WTC11 (cell line): ENCODE measurements around the gene ACER1. TPM values are rescaled to one million over a fixed set of nuclear protein-coding genes. Genes with fewer than 3 reads are reported as not detected.

Experiments used
- ATF1 ChIP-seq: sonication (generic); formaldehyde crosslinking; IDR thresholded peaks from 2 replicates; pipeline ENCODE4 v1.8.1; 2023; ENCODE audit warnings: mild to moderate bottlenecking, moderate library complexity, missing genetic modification reagents
- CREB1 ChIP-seq: sonication (generic); formaldehyde crosslinking; IDR thresholded peaks from 2 replicates; pipeline ENCODE4 v1.8.0; 2023; ENCODE audit warnings: mild to moderate bottlenecking, missing genetic modification reagents
- ELF4 ChIP-seq: sonication (generic); formaldehyde crosslinking; IDR thresholded peaks from 2 replicates; pipeline ENCODE4 v1.8.1; 2022; ENCODE audit warnings: low read depth, mild to moderate bottlenecking, moderate library complexity, missing genetic modification reagents
- ESRRA ChIP-seq: sonication (generic); formaldehyde crosslinking; IDR thresholded peaks from 2 replicates; pipeline ENCODE4 v1.8.1; 2022; ENCODE audit warnings: mild to moderate bottlenecking, missing genetic modification reagents, borderline replicate concordance
- FOXJ3 ChIP-seq: sonication (generic); formaldehyde crosslinking; IDR thresholded peaks from 2 replicates; pipeline ENCODE4 v1.9.0; 2021; ENCODE audit warnings: missing genetic modification reagents, mild to moderate bottlenecking, borderline replicate concordance
- FOXK1 ChIP-seq: sonication (generic); formaldehyde crosslinking; IDR thresholded peaks from 2 replicates; pipeline ENCODE4 v1.8.0; 2022; ENCODE audit warnings: mild to moderate bottlenecking, moderate library complexity, missing genetic modification reagents
- FOXP1 ChIP-seq: sonication (generic); formaldehyde crosslinking; IDR thresholded peaks from 2 replicates; pipeline ENCODE4 v1.8.0; 2022; ENCODE audit warnings: missing genetic modification reagents, mild to moderate bottlenecking, moderate library complexity, borderline replicate concordance
- IRF2 ChIP-seq: sonication (generic); formaldehyde crosslinking; IDR thresholded peaks from 2 replicates; pipeline ENCODE4 v1.8.0; 2022; ENCODE audit warnings: low read depth, missing genetic modification reagents, borderline replicate concordance
- KAT7 ChIP-seq: sonication (generic); formaldehyde crosslinking; IDR thresholded peaks from 2 replicates; pipeline ENCODE4 v1.8.1; 2023; ENCODE audit warnings: missing genetic modification reagents, mild to moderate bottlenecking, borderline replicate concordance
- NFYB ChIP-seq: sonication (generic); formaldehyde crosslinking; conservative IDR thresholded peaks from 2 replicates; pipeline ENCODE4 v1.8.0; 2022; ENCODE audit warnings: low read depth, missing genetic modification reagents
- OVOL2 ChIP-seq: fragments of 250-450 bp; sonication (Bioruptor Pico); IDR thresholded peaks from 2 replicates; pipeline ENCODE4 v1.9.0; 2021; ENCODE audit warnings: mild to moderate bottlenecking, borderline replicate concordance
- RORB ChIP-seq: fragments of 250-450 bp; sonication (Bioruptor Pico); IDR thresholded peaks from 2 replicates; pipeline ENCODE4 v1.9.0; 2021; ENCODE audit warnings: mild to moderate bottlenecking
- SMAD4 ChIP-seq: sonication (generic); formaldehyde crosslinking; IDR thresholded peaks from 2 replicates; pipeline ENCODE4 v1.8.0; 2022; ENCODE audit warnings: mild to moderate bottlenecking, missing genetic modification reagents
- SOX15 ChIP-seq: fragments of 250-450 bp; sonication (Bioruptor Pico); IDR thresholded peaks from 2 replicates; pipeline ENCODE4 v1.9.0; 2021; ENCODE audit warnings: mild to moderate bottlenecking
- SP1 ChIP-seq: sonication (generic); formaldehyde crosslinking; conservative IDR thresholded peaks from 2 replicates; pipeline ENCODE4 v1.8.1; 2022; ENCODE audit warnings: missing genetic modification reagents
- ZNF121 ChIP-seq: sonication (generic); formaldehyde crosslinking; IDR thresholded peaks from 2 replicates; pipeline ENCODE4 v1.8.0; 2023; ENCODE audit warnings: missing genetic modification reagents
- ZNF263 ChIP-seq: sonication (generic); formaldehyde crosslinking; IDR thresholded peaks from 2 replicates; pipeline ENCODE4 v1.8.1; 2022; ENCODE audit warnings: low read depth, mild to moderate bottlenecking, moderate library complexity, missing genetic modification reagents
- ZNF396 ChIP-seq: fragments of 250-450 bp; sonication (Bioruptor Pico); IDR thresholded peaks from 2 replicates; pipeline ENCODE4 v1.8.0; 2021; ENCODE audit warnings: mild to moderate bottlenecking, moderate library complexity, borderline replicate concordance
- ZNF416 ChIP-seq: fragments of 250-450 bp; sonication (Bioruptor Pico); IDR thresholded peaks from 2 replicates; pipeline ENCODE4 v1.9.0; 2021; ENCODE audit warnings: mild to moderate bottlenecking, inconsistent platforms
- ZNF423 ChIP-seq: fragments of 250-450 bp; sonication (Bioruptor Pico); IDR thresholded peaks from 2 replicates; pipeline ENCODE4 v2.1.2; 2022; ENCODE audit warnings: mild to moderate bottlenecking, moderate library complexity
- ZNF671 ChIP-seq: fragments of 250-450 bp; sonication (Bioruptor Pico); IDR thresholded peaks from 2 replicates; pipeline ENCODE4 v1.8.0; 2021; ENCODE audit warnings: mild to moderate bottlenecking
- total RNA-seq: library from RNA; stranded (reverse); gene quantifications from 3 replicates; pipeline ENCODE4 v1.2.3, GENCODE V29; 2021
- TF ChIP-seq, protein P1 (sequence below): sonication (generic); formaldehyde crosslinking; conservative IDR thresholded peaks from 2 replicates; pipeline ENCODE4 v1.8.1; 2022; ENCODE audit warnings: mild to moderate bottlenecking, missing genetic modification reagents
- TF ChIP-seq, protein P2 (sequence below): sonication (generic); formaldehyde crosslinking; IDR thresholded peaks from 2 replicates; pipeline ENCODE4 v1.8.1; 2023; ENCODE audit warnings: mild to moderate bottlenecking, missing genetic modification reagents, moderate library complexity
- TF ChIP-seq, protein P3 (sequence below): fragments of 250-450 bp; sonication (Bioruptor Pico); IDR thresholded peaks from 2 replicates; pipeline ENCODE4 v1.9.0; 2021; ENCODE audit warnings: mild to moderate bottlenecking
- TF ChIP-seq, protein P4 (sequence below): fragments of 250-450 bp; sonication (Bioruptor Pico); IDR thresholded peaks from 2 replicates; pipeline ENCODE4 v1.8.0; 2021; ENCODE audit warnings: mild to moderate bottlenecking
- TF ChIP-seq, protein P5 (sequence below): sonication (generic); formaldehyde crosslinking; IDR thresholded peaks from 2 replicates; pipeline ENCODE4 v1.8.1; 2022; ENCODE audit warnings: missing genetic modification reagents, borderline replicate concordance
- TF ChIP-seq, protein P6 (sequence below): sonication (generic); formaldehyde crosslinking; IDR thresholded peaks from 2 replicates; pipeline ENCODE4 v1.8.1; 2022; ENCODE audit warnings: mild to moderate bottlenecking, moderate library complexity, missing genetic modification reagents
- TF ChIP-seq, protein P7 (sequence below): sonication (generic); formaldehyde crosslinking; IDR thresholded peaks from 2 replicates; pipeline ENCODE4 v1.8.0; 2022; ENCODE audit warnings: mild to moderate bottlenecking, missing genetic modification reagents
- TF ChIP-seq, protein P8 (sequence below): sonication (generic); formaldehyde crosslinking; IDR thresholded peaks from 2 replicates; pipeline ENCODE4 v1.8.1; 2023; ENCODE audit warnings: mild to moderate bottlenecking, missing genetic modification reagents
- TF ChIP-seq, protein P9 (sequence below): sonication (generic); formaldehyde crosslinking; conservative IDR thresholded peaks from 2 replicates; pipeline ENCODE4 v1.8.1; 2023; ENCODE audit warnings: mild to moderate bottlenecking, low read depth, missing genetic modification reagents, moderate library complexity

Gene ACER1
- total RNA-seq, 1 experiment from 2014 or later: not detected

DNA sequence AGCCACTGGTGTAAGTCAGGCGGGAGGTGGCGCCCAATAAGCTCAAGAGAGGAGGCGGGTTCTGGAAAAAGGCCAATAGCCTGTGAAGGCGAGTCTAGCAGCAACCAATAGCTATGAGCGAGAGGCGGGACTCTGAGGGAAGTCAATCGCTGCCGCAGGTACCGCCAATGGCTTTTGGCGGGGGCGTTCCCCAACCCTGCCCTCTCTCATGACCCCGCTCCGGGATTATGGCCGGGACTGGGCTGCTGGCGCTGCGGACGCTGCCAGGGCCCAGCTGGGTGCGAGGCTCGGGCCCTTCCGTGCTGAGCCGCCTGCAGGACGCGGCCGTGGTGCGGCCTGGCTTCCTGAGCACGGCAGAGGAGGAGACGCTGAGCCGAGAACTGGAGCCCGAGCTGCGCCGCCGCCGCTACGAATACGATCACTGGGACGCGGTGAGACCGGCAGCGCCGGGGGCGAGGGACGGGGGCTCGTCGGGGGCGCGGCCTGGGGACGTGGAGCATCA is 39.2 kb upstream of the ACER1 start, which contains the start of gene ALKBH7 (continued):
- TF ChIP-seq, protein P1, sequence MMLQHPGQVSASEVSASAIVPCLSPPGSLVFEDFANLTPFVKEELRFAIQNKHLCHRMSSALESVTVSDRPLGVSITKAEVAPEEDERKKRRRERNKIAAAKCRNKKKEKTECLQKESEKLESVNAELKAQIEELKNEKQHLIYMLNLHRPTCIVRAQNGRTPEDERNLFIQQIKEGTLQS (CRISPR knock-in tag): no peak
- no peak for TF ChIP-seq ZNF671 (CRISPR knock-in tag)
- TF ChIP-seq, protein P2, sequence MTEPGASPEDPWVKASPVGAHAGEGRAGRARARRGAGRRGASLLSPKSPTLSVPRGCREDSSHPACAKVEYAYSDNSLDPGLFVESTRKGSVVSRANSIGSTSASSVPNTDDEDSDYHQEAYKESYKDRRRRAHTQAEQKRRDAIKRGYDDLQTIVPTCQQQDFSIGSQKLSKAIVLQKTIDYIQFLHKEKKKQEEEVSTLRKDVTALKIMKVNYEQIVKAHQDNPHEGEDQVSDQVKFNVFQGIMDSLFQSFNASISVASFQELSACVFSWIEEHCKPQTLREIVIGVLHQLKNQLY (CRISPR knock-in tag): 0 out of 2 replicates have a peak, but pooled peaks have one; percentile 73
- peak; percentile 100 for TF ChIP-seq NFYB (CRISPR knock-in tag)
- TF ChIP-seq, protein P3, sequence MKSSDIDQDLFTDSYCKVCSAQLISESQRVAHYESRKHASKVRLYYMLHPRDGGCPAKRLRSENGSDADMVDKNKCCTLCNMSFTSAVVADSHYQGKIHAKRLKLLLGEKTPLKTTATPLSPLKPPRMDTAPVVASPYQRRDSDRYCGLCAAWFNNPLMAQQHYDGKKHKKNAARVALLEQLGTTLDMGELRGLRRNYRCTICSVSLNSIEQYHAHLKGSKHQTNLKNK (CRISPR knock-in tag): no peak
- peak; percentile 82; the same call in 1 of the 2 replicates for TF ChIP-seq ESRRA (CRISPR knock-in tag)
- TF ChIP-seq SP1 (CRISPR knock-in tag): peak; percentile 83
- TF ChIP-seq SOX15 (CRISPR knock-in tag): no peak
- TF ChIP-seq ZNF263 (CRISPR knock-in tag): no peak
- TF ChIP-seq, protein P4, sequence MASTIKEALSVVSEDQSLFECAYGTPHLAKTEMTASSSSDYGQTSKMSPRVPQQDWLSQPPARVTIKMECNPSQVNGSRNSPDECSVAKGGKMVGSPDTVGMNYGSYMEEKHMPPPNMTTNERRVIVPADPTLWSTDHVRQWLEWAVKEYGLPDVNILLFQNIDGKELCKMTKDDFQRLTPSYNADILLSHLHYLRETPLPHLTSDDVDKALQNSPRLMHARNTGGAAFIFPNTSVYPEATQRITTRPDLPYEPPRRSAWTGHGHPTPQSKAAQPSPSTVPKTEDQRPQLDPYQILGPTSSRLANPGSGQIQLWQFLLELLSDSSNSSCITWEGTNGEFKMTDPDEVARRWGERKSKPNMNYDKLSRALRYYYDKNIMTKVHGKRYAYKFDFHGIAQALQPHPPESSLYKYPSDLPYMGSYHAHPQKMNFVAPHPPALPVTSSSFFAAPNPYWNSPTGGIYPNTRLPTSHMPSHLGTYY (CRISPR knock-in tag): no peak
- TF ChIP-seq FOXK1 (CRISPR knock-in tag): 0 out of 2 replicates have a peak, but pooled peaks have one; percentile 27
- no peak for TF ChIP-seq RORB (CRISPR knock-in tag)
- no peak for TF ChIP-seq FOXJ3
- no peak for TF ChIP-seq ZNF416 (CRISPR knock-in tag)
- TF ChIP-seq IRF2 (CRISPR knock-in tag): no peak
- TF ChIP-seq FOXP1 (CRISPR knock-in tag): 0 out of 2 replicates have a peak, but pooled peaks have one; percentile 75
- no peak for TF ChIP-seq ZNF121 (CRISPR knock-in tag)
- TF ChIP-seq, protein P5, sequence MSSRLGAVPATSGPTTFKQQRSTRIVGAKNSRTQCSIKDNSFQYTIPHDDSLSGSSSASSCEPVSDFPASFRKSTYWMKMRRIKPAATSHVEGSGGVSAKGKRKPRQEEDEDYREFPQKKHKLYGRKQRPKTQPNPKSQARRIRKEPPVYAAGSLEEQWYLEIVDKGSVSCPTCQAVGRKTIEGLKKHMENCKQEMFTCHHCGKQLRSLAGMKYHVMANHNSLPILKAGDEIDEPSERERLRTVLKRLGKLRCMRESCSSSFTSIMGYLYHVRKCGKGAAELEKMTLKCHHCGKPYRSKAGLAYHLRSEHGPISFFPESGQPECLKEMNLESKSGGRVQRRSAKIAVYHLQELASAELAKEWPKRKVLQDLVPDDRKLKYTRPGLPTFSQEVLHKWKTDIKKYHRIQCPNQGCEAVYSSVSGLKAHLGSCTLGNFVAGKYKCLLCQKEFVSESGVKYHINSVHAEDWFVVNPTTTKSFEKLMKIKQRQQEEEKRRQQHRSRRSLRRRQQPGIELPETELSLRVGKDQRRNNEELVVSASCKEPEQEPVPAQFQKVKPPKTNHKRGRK (CRISPR knock-in tag): no peak
- TF ChIP-seq KAT7: peak; percentile 70; the same call in 1 of the 2 replicates
- TF ChIP-seq ELF4 (CRISPR knock-in tag): no peak
- TF ChIP-seq, protein P6, sequence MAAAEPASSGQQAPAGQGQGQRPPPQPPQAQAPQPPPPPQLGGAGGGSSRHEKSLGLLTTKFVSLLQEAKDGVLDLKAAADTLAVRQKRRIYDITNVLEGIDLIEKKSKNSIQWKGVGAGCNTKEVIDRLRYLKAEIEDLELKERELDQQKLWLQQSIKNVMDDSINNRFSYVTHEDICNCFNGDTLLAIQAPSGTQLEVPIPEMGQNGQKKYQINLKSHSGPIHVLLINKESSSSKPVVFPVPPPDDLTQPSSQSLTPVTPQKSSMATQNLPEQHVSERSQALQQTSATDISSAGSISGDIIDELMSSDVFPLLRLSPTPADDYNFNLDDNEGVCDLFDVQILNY (CRISPR knock-in tag): peak; percentile 70; the same call in 1 of the 2 replicates
- TF ChIP-seq SMAD4 (CRISPR knock-in tag): no peak
- TF ChIP-seq, protein P7, sequence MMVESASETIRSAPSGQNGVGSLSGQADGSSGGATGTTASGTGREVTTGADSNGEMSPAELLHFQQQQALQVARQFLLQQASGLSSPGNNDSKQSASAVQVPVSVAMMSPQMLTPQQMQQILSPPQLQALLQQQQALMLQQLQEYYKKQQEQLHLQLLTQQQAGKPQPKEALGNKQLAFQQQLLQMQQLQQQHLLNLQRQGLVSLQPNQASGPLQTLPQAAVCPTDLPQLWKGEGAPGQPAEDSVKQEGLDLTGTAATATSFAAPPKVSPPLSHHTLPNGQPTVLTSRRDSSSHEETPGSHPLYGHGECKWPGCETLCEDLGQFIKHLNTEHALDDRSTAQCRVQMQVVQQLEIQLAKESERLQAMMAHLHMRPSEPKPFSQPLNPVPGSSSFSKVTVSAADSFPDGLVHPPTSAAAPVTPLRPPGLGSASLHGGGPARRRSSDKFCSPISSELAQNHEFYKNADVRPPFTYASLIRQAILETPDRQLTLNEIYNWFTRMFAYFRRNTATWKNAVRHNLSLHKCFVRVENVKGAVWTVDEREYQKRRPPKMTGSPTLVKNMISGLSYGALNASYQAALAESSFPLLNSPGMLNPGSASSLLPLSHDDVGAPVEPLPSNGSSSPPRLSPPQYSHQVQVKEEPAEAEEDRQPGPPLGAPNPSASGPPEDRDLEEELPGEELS (CRISPR knock-in tag): no peak; the same call in 1 of the 2 replicates
- TF ChIP-seq OVOL2: no peak
- TF ChIP-seq, protein P8, sequence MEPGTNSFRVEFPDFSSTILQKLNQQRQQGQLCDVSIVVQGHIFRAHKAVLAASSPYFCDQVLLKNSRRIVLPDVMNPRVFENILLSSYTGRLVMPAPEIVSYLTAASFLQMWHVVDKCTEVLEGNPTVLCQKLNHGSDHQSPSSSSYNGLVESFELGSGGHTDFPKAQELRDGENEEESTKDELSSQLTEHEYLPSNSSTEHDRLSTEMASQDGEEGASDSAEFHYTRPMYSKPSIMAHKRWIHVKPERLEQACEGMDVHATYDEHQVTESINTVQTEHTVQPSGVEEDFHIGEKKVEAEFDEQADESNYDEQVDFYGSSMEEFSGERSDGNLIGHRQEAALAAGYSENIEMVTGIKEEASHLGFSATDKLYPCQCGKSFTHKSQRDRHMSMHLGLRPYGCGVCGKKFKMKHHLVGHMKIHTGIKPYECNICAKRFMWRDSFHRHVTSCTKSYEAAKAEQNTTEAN (CRISPR knock-in tag): 0 out of 2 replicates have a peak, but pooled peaks have one; percentile 26
- no peak for TF ChIP-seq ZNF423
- no peak for TF ChIP-seq ZNF396 (CRISPR knock-in tag)
- no peak for TF ChIP-seq CREB1 (CRISPR knock-in tag)
- TF ChIP-seq, protein P9, sequence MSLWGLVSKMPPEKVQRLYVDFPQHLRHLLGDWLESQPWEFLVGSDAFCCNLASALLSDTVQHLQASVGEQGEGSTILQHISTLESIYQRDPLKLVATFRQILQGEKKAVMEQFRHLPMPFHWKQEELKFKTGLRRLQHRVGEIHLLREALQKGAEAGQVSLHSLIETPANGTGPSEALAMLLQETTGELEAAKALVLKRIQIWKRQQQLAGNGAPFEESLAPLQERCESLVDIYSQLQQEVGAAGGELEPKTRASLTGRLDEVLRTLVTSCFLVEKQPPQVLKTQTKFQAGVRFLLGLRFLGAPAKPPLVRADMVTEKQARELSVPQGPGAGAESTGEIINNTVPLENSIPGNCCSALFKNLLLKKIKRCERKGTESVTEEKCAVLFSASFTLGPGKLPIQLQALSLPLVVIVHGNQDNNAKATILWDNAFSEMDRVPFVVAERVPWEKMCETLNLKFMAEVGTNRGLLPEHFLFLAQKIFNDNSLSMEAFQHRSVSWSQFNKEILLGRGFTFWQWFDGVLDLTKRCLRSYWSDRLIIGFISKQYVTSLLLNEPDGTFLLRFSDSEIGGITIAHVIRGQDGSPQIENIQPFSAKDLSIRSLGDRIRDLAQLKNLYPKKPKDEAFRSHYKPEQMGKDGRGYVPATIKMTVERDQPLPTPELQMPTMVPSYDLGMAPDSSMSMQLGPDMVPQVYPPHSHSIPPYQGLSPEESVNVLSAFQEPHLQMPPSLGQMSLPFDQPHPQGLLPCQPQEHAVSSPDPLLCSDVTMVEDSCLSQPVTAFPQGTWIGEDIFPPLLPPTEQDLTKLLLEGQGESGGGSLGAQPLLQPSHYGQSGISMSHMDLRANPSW (CRISPR knock-in tag): no peak
- TF ChIP-seq ATF1 (CRISPR knock-in tag): no peak
